HG03439 (cell line): ENCODE measurements around the gene ARMS2.

Experiments
- ATAC-seq: cut with Tn5 transposase; IDR thresholded peaks from one replicate; pipeline ENCODE4 v1.9.1; 2021; ENCODE audit warnings: mild to moderate bottlenecking, moderate library complexity; ENCODE audit not compliant: unreplicated experiment

Gene ARMS2, protein sequence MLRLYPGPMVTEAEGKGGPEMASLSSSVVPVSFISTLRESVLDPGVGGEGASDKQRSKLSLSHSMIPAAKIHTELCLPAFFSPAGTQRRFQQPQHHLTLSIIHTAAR

DNA sequence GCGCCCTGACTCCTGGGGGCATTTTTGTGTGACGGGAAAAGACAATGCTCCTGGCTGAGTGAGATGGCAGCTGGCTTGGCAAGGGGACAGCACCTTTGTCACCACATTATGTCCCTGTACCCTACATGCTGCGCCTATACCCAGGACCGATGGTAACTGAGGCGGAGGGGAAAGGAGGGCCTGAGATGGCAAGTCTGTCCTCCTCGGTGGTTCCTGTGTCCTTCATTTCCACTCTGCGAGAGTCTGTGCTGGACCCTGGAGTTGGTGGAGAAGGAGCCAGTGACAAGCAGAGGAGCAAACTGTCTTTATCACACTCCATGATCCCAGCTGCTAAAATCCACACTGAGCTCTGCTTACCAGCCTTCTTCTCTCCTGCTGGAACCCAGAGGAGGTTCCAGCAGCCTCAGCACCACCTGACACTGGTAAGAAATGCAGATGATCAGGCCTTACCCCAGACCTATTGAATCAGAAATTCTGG lies at the start of gene ARMS2:
Gene ARMS2, plus strand, starts transcription at position 51 of the 478 bp plus-strand sequence. Its CDS starts 75 bp downstream, at position 126.
- no peak for ATAC-seq

DNA sequence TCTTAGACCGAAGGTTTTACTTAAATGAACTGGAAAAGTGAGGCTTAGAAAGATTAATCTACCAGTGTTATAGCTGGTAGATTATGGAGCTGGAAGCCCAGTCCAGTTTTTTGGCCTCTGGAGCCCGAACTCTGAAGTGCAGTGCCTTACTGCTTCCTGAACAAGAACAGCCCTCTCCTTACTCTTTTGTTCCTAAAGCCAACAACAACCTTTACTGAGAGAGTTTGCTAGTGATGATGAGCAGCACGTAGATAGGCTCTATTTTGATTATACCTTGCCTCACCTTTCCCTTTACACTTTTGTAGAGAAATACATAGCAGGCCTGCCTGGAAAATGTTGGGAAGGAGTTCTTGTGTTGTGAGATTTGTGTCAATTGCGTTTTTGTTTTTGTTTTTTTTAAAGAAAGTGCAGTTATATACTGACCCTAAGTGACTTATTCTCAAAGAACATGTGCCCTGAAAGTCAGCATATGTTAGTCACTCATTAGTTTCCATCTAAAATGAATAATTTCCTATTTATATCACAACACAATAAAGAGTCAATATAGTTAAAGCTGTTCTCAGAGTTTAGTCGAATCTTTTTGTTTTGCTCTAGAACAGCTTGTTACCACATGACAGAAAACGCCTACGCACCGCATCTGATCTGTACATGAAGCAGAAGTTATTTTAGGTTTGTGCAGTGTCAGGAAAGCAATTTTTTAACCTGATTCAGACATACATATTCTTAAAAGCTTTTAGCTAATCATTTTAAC lies 46.9 kb upstream of the ARMS2 start:
- ATAC-seq, result no peak

DNA sequence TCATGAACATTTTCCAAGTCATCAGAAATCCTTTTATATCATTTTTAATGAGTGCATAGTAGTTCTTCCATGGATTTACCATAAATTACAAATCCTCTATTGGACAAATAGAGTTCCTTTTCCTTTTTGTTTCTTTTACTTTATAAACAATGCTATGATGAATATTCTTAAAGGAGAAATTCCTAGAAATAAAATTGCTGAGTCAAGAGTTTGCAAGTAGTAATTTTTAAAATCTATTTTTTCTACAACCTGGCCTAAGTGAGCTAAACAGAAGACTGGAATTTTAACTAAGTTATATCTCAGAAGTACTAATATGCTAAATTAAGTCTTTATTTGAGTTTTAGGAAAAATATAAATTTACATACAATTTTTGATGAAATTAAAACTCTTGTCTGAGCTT lies 41.1 kb upstream of the ARMS2 start:
- no peak for ATAC-seq

DNA sequence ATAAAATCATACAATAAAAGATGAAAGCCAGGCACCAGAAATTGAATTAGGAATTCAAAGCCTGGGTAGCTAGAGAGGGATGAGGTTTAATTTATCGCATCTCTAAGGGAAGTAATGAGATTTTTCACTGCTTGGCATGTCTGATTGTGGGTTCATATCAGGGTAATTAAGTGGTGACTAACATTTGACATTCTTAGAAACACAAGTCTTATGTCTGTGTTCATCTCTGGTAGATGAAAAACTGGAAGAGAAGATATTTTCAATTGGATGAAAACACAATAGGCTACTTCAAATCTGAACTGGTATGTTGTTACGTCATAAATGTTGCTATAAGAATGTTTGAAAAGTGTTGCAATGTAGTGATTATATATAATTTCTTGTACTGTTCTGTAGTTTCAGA lies 36.8 kb upstream of the ARMS2 start:
- ATAC-seq, result no peak

DNA sequence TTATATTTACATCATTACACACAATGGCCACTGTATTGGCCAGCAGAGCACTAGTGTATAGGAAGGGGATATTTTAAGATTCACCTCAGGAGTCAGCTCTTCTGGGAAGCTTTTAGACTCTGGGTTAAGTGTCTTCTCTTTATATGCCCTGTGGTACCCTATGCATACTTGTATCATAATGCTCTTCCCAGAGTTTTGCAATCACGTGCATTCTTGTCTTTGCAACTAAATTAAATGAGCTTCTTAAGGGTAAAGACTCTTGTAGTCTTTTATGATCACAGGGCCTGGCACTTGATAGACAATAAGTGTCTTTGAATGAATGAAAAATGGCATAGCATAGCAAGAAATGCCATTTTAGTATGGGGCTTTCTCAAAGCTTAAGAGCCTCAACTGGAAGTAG lies 35.4 kb upstream of the ARMS2 start:
- ATAC-seq, result no peak

DNA sequence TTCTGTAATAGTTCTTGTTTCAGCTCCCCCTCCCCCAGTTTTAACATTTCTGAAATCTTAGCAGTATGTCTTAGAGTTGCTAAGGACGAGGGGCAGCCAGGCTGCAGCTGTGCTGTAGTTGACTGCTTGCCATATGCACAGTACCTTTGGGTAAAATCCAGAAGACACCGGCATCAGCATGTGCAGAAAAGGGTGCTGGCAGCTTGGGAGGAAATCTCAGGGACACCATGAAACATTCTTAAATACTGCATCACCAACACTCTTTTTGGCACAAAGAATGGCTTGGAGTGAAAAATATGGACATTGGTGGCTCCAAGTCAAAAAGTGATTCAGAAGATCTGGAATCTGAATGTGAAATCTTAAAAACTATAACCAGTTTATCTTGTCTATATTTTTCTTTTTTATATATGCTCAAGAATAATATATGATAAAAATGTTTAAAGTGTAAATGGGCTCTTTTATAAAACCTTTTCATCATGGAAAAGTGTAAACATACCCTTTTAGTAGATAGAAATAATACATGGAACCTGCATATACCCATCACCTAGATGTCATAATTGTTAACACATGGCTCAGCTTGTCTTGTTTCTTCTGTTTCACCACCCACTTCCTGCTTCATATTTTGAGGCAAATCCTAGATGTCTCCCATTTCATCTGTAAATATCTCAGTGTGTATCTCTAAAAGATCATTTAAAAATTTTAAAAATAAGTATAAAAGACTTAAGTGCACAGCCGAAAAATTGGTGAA lies 34.4 kb upstream of the ARMS2 start:
- ATAC-seq, result no peak

DNA sequence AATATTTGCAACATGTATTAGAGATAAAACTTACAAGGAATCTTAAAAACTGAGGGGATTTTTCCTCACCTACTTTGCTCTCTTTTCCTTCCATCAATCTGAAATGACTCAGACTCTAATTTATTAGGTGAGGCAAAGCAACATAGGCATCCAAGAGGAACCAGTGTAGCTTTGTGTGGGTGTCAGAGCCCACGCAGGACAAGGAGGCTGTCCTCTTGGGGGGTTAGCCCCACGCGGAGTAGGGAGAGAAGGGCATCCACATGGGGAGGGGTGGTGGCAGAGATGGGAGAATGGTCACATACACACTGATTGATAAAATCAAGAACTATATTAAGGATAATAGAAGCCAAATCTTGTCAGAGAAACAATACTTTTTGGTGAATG lies 33.8 kb upstream of the ARMS2 start:
- ATAC-seq, result no peak

DNA sequence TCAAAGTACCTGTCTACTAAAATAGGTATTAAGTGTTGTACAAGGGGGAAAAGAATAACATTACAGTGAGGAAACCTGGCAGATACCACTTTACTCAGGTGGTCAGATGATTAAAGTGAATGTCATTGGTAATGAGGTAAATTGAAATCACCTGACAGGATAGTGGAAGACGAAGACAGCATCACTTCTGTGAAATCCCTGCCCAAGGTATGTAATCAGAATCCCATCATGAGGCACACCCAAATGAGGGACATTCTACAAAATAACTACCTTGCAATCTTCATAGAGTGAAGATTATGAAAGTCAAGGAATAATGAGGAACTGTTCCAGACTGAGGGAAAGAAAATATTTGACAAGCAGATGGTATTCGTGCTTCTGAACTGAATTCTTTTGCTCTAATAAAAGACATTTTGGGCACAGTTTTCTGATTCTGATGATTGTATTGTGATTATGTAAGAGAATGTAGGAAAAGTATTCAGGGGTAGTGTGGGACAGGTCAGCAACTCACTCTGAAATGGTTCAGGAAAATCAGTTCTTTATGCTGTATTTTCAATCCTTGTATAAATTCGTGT lies 33.3 kb upstream of the ARMS2 start:
- ATAC-seq, result no peak

DNA sequence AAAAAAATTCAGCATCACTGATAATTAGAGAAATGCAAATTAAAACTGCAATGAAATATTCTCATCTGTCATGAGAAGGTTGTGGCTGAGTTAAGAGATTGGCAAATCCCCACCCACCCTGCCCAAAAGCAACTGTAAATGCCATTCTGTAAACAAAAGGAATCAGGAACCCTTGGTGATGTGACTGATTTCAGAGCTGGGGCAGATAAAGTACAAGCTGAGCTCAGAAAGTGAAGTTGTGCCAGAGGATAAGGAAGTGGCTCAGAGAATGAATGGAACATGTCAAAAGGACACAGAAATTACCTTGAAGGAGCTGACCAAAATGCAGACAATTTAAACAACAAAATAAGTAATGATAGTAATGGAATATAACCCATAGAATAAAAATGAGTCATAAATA lies 32.7 kb upstream of the ARMS2 start:
- ATAC-seq, result no peak

DNA sequence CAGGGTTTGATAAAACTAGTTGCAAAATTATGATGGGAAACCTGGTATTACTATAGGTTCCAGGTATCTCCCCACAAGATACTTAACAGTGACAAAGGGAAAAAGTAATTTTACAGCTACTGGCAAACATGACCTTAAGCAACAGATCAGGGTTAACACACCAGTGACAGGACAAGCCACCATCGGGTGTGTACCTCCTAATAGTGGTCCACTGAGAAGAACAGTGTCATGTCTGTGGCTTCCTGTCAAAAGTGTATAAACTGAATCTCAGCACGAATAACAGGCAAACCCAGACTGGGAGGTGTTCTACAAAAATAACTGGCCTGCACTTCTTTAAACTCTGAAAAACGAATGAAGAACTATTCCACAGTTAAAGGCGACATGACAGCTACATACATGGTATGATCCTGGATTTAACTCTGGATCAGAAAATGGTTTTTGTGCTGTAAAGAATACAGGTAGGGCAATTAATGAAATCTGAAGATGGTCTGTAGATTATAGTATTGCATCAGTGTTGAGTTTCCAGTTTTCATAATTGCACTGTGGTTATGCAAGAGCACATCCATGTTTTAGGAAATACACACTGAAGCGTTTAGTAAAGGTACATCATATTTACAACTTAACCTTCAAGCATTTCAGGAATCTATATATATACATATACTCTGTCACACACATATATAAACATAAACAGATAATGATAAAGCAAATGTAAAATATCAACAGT lies 32.0 kb upstream of the ARMS2 start:
- ATAC-seq, result no peak

DNA sequence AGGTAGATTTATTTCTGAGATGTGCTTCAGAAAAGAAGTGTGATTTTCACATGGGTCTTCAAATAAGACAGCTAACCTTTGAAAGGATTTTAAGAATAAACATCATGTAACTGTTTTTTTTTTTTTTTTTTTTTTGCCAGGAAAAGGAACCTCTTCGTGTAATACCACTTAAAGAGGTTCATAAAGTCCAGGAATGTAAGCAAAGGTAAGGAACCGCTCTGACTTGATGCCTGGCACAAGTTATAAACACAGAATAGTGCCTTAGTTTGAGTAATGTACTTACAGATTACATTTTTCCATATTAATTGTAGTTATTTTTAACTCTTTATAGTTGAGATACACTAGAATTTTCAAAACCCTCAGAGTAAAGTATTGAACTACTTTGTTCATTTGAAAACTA lies 30.4 kb upstream of the ARMS2 start:
- no peak for ATAC-seq

DNA sequence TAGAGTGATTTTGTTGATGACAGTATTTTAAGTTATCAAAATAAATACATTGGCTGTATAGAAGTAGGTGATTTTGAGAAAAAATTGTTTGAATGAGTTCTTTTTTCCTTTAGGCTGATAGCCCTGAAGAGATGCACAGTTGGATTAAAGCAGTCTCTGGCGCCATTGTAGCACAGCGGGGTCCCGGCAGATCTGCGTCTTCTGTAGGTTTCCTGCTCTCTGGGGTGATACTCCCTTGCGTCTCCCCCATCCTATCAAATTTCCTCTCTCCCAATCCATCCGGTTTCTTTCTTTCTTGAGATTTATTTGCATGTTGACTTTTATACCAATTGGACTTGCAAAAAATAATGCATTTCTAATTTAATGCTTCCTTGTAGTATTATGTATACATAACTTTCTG lies 27.6 kb upstream of the ARMS2 start:
- no peak for ATAC-seq

DNA sequence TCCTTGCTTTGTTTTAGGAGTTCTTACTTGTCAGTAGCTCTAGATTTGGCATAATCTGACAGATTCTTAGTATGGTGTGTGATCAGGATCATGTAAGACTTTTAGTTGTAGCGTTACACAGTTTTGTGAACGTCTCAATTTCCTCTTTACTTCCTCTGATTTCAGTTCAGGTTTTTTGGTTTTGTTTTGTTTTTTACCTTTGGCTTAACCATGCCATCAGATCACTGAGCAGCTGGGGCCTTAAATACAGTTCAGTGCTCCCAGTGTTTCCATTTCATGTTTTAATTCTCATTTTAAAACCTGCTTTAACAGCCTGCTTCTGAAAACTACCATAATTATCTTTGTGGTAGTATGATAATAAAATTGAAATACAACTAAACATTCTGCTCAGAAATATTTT lies 27.2 kb upstream of the ARMS2 start:
- ATAC-seq, result no peak

DNA sequence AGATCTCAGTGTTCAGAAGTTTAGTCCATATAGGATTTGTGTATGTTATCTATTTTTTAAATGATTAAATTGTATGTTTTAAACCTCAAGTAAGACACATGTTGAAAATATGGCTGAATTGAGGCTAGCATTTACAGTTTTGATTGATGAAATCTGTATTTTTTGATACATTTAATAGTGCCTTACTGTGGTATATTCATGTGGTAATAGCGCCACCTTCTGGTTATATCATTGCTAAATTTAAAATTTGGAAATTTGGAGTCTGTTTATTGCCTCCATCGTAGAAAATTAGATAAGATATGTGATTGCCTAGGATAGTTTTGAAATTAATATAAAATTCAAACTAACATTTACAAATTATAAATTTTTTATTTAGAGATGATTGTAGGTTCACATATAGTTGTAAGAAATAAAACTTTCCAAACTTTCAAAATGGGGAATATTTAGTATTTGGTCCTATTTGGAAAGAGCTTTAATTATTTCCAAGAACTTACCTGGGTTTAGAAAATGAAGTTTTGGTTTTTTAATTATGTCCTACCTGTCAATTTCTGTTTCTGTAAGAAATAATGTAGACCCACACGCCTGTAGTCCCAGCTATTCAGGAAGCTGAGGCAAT lies 19.1 kb upstream of the ARMS2 start:
- no peak for ATAC-seq

DNA sequence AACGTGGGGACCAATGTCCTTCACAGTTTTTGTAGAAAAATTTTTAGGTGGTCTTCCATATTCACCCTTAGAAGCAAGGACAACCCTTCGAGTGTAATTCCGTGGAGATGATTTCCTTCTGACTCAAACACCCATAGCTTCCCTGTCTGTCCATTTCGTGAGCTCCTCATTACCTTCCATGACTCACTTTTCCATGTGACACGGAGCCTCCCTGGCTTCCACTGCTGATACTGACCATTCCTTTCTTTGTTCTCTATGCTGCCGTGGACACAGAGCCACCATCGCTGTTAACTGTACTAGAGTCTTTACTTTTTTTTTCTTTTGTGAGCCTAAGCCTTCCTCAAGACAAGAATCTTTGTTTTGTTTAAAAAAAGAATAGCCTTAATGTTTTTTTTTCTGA lies 12.5 kb upstream of the ARMS2 start:
- no peak for ATAC-seq

DNA sequence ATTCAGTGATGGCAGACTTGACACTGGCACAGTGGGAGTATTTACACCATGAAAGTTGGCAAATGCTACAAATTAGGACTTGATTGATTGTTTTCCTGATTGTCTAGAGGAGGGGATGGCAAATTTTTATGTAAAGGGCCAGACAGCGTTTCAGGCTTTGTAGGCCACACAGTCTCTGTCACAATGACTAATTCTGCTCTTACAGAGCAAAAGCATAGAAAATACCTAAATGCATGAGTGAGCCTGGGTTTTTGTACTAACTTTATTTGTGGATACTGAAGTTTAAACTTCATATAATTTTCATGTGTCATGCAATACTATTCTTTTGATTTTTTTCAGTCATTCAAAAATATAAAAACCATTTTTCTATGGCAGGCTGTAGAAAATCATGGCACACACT lies 9.0 kb upstream of the ARMS2 start:
- no peak for ATAC-seq

DNA sequence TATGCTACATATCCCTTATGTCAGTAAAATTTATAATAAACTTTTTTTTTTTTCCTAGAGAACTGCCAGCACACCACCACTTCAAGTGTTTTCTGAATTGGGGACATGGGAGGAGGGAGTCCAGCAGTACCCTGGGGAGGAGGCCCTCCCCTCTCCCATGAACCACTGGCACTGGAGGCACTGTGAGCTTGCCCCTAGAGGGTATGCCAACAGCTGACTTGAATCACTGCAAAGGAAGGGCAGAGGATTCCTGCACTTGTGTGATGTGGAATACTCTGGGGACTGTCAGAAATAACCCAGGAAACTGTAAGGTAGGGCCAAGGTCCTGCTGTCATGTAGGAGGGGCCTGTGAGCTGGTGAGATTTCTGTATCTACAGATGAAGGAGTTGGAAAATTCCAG lies 8.5 kb upstream of the ARMS2 start:
- no peak for ATAC-seq

DNA sequence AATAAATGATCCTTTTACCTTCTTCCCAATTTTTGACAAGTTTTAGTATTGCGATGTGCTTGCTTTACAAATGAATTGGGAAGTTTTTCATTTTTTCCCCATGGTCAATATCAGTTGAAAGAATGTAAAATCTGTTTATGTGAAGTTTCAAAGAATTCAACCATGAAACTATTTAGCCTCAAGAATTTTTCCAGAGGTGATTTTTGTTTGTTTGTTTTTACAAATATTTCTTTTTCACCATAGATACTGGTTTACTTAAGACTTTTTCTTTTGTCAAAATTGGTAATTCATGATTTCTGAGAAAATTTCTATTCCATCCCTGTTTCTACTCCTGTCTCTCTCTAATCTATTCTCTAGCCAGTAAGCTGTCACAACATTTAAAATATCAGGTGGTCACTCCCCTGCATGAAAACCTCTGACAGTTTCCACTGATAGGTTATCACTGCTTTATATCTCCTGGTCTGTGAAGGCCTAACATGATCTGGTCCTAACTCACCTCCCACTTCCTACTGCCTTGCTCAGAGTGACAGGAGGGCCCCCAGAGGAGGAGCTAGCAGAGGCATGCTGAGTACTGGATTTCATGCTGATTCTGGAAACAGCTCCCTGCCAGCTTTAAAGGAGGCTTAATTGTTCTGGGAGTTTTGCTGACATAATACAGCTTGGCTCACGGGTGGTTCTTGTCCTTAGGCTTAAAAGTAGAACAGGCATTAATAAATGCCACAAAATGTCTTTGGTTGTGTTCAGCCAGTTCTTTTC lies 7.6 kb upstream of the ARMS2 start:
- ATAC-seq, result no peak

DNA sequence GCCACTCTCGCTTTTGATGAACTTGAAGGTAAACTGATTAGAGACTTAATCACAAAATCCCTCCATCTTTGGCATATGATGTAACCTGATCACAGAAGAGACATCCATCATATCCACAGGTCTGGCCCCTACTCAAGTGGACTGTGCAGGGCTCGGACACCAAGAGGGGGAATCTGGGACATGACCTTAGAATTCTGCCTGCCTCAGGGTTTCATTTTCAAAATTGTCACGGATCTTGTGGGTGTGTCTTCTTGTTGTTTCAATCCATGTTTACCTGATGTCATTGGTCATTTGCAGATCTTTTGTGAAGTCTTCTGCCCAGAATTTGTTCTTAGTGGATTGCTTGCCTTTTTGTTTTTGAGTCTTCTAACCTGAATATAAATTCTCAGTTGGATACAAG lies 5.9 kb upstream of the ARMS2 start:
- ATAC-seq, result no peak

DNA sequence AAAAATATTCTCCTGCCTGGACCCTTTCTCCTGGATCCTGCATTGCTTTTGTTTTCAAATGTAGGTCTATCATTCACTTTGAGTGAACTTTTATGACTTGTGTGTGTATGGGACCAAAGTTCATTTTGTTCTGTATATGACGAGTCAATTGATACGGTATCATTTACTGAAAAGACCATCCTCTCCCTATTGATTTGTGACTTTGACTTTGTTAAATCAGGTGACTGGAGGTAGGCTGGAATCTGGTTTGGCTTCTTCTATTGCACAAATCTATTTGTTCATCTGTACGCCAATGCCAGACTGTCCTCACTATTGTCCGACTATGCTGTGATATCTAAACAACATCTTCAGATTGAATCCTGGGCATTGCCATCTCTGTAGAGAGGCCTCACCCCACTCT lies 5.3 kb upstream of the ARMS2 start:
- ATAC-seq, result no peak
